Rectal smooth muscle tissue (tissue), 1 donor: ENCODE data around the gene TRMT6.

ENCODE experiments used
- H3K27ac ChIP-seq: one replicate; pipeline ENCODE4 v1.7.0; 2013; ENCODE audit warnings: low read depth, low read length, inconsistent platforms
- H3K27me3 ChIP-seq: one replicate; pipeline ENCODE4 v1.7.0; 2013; ENCODE audit warnings: low read length; ENCODE audit not compliant: control insufficient read depth, insufficient read depth
- H3K36me3 ChIP-seq: one replicate; pipeline ENCODE4 v1.7.0; 2013; ENCODE audit warnings: low read length; ENCODE audit not compliant: control insufficient read depth, insufficient read depth
- H3K4me1 ChIP-seq: one replicate; pipeline ENCODE4 v1.7.0; 2013; ENCODE audit warnings: low read length; ENCODE audit not compliant: control insufficient read depth, insufficient read depth
- H3K4me3 ChIP-seq: one replicate; pipeline ENCODE4 v1.7.0; 2013; ENCODE audit warnings: low read length
- H3K9ac ChIP-seq: one replicate; pipeline ENCODE4 v1.7.0; 2013; ENCODE audit warnings: low read length

The TRMT6 gene, protein sequence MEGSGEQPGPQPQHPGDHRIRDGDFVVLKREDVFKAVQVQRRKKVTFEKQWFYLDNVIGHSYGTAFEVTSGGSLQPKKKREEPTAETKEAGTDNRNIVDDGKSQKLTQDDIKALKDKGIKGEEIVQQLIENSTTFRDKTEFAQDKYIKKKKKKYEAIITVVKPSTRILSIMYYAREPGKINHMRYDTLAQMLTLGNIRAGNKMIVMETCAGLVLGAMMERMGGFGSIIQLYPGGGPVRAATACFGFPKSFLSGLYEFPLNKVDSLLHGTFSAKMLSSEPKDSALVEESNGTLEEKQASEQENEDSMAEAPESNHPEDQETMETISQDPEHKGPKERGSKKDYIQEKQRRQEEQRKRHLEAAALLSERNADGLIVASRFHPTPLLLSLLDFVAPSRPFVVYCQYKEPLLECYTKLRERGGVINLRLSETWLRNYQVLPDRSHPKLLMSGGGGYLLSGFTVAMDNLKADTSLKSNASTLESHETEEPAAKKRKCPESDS

DNA sequence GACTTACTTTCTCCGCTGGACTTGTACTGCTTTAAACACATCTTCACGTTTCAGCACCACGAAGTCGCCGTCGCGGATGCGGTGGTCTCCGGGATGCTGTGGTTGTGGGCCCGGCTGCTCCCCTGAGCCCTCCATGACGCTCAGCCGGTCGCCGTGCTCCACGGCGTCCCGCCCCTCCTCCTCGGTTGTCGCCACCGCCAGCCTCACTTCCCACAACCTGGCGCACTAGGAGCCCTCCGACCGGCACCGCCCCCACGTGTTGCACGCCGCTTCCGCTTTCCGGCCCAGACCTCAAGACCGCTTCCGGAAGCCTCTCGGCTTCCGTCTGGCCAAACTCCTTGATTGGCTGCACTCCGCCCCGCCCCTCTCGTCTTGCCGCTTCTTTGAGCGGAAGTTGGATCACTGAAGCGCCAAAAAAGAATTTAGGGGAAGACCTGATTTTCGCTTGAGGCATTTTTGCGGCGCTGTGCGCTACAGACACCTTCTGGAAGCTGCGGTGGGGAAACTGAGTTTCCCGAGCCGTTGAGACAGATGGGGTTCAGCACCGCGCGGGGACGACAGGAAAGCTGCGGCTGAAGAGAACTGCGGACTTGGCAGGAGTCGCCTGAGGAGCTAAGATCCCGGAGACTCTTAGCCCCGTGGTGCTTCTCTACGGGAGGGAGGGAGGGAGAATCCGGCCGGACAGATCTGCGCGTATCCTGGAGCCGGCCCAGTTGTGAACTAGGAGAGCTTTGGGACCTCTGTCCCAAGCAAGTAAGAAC lies at the start of gene TRMT6, which contains the start of gene MCM8:
TSS of gene TRMT6 (minus strand) at position 263 of the 761 bp plus-strand sequence. CDS start at position 135, 128 bp downstream.
TSS of gene MCM8 (plus strand) at position 382 of the 761 bp plus-strand sequence. CDS start 1,364 bp downstream, outside the sequence.
- peaks cover 7% of the 10 kb centered on the region for H3K4me1 ChIP-seq
- H3K36me3 ChIP-seq: peaks cover 5% of the 10 kb centered on the region
- peak within 1 kb of the TSS; percentile 78 for H3K4me3 ChIP-seq
- peak within 1 kb of the TSS; percentile 60 for H3K27ac ChIP-seq
- peak within 1 kb of the TSS; percentile 52 for H3K9ac ChIP-seq
- no peaks in the 10 kb centered on the region for H3K27me3 ChIP-seq

DNA sequence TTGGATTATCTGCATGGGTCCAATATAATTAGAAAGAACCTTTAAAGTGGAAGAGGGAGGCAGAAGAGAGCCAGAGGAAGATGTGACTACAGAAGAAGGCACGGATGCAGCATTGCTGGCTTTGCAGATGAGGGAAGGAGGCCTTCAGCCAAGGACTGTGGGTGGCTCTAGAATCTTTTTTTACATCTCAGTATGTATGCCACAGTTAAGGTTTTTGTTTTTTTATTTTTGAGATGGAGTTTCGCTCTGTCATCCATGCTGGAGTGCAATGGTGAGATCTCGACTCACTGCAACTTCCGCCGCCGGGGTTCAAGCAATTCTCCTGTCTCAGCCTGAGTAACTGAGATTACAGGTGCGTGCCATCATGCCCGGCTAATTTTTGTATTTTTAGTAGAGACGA lies 49.5 kb upstream of the TRMT6 start:
- Histone ChIP-seq H3K9ac (no peak overlapping the region), H3K27me3 (no peaks in the 10 kb centered on the region), H3K36me3 (no peaks in the 10 kb centered on the region), H3K27ac (no peak overlapping the region), H3K4me3 (no peak overlapping the region), H3K4me1 (no peaks in the 10 kb centered on the region)

DNA sequence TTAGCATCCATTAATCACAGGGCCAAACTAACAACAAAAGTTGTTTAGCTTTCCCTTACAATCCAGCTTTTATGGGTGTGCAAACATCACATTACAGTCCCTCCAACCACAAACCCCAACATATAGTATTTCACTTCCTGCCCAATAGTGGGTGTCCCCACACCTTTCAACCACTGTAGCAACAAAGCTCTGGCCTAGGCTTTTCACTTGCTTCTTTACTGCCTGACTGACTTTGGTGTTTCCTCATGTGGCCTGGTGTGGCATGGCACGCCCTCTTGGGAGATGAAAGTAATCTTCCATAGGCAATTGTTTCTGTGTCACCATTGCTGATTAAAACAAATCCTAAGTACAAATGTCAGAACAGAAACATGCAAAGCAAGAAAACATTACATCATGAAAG lies 46.4 kb upstream of the TRMT6 start:
- Histone ChIP-seq H3K27ac (no peak overlapping the region), H3K4me1 (no peaks in the 10 kb centered on the region), H3K9ac (no peak overlapping the region), H3K4me3 (no peak overlapping the region), H3K36me3 (no peaks in the 10 kb centered on the region), H3K27me3 (no peaks in the 10 kb centered on the region)

DNA sequence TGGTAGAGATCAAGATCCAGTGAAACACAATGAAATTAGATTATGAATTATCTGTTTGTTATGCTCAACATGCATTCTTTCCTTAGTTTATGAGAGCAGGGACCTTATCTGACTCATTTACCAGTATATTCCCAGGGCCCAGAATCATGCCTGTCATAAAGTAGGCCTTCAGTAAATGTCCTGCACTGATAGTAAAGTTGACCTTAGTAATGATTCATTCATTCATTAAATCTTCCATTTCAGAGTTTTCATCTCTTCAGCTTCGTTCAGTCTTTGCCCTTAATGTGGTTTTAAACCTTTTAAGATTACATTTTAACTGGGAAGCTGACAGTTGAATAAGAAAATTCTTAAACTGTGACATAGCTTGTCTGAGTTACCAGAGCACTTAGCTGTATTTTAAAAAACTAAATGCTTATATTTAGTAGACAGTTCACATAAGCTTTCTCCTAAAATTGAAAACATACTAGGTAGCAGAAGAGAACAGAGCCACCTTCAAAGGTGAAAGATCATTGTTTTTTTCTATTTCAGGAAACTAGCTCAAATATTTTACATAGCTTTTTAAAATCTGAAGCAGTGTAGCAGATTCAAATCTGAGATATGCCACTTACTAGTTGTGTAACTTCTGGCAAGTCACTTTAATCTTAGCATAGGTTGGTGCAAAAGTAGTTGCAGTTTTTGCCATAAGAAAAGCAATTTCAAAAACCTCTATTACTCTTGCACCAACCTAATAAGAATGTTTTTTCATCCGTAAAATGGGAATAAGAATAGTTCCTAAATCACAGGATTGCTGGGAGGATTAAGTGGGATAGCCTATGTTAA lies 41.5 kb upstream of the TRMT6 start:
- no peak overlapping the region for H3K27ac ChIP-seq
- no peak overlapping the region for H3K9ac ChIP-seq
- H3K4me3 ChIP-seq: no peak overlapping the region
- no peaks in the 10 kb centered on the region for H3K27me3 ChIP-seq
- no peaks in the 10 kb centered on the region for H3K36me3 ChIP-seq
- no peaks in the 10 kb centered on the region for H3K4me1 ChIP-seq

DNA sequence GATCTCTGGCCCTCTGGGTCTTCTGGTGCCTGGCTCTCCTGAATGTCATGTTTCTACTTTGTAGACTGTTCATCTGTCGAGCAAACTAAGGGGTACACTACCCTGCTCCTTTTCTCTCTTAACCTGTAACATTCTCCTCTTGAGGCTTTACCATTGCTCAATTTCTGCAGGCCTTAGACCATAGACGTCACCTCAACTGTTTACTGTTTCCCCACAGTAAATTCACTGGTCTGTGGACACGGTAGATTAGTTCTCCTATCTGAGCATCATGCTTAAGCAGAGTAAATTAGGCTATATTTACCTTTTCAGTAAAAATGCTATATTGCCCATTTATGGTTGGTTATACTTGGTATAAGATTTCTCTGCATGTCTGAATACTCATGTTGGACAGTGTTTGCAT lies 40.6 kb upstream of the TRMT6 start:
- Histone ChIP-seq H3K4me3 (no peak overlapping the region), H3K36me3 (no peaks in the 10 kb centered on the region), H3K9ac (no peak overlapping the region), H3K27me3 (no peaks in the 10 kb centered on the region), H3K27ac (no peak overlapping the region), H3K4me1 (no peaks in the 10 kb centered on the region)

DNA sequence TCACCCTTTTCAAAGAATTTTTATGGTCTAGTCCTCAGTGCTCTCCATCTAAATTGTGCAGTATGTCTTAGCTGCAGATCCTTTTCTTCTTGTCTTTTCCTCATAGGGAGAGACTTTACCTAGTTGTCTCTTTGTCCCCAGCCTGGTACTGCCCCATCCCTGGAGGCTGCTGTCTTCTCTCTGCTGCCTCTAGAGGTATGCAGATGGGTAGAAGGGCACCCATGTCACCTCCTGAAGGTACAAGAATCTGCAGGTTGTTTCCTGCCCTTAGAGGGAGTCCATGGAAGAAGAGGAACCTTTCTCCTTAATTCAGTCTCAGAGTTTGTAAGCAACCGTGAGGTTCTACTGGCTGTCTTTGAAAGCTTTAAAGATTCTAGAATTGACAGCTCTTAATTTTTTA lies 39.2 kb upstream of the TRMT6 start:
- no peaks in the 10 kb centered on the region for H3K4me1 ChIP-seq
- H3K4me3 ChIP-seq: no peak overlapping the region
- H3K36me3 ChIP-seq: no peaks in the 10 kb centered on the region
- no peaks in the 10 kb centered on the region for H3K27me3 ChIP-seq
- H3K9ac ChIP-seq: no peak overlapping the region
- no peak overlapping the region for H3K27ac ChIP-seq

DNA sequence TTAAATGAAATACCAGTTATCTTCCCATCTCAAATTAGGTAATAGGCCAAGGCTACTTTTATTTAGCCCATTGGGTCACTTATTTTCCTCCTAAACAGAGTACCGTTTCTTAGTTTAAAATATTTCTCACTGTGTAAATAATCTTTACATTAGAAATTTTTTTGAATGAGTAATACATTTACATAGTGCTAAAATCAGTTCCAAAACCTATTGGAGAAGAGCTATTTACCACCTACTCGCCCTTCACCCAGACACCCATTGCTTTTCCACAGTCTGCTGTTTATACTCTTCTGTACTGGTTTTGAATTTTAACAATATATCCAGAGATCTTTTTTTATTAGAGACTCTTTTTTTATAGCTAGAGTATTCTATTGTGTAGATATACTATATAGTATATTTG lies 37.0 kb upstream of the TRMT6 start:
- Histone ChIP-seq H3K4me1 (no peaks in the 10 kb centered on the region), H3K4me3 (no peak overlapping the region), H3K27ac (no peak overlapping the region), H3K9ac (no peak overlapping the region), H3K36me3 (no peaks in the 10 kb centered on the region), H3K27me3 (no peaks in the 10 kb centered on the region)

DNA sequence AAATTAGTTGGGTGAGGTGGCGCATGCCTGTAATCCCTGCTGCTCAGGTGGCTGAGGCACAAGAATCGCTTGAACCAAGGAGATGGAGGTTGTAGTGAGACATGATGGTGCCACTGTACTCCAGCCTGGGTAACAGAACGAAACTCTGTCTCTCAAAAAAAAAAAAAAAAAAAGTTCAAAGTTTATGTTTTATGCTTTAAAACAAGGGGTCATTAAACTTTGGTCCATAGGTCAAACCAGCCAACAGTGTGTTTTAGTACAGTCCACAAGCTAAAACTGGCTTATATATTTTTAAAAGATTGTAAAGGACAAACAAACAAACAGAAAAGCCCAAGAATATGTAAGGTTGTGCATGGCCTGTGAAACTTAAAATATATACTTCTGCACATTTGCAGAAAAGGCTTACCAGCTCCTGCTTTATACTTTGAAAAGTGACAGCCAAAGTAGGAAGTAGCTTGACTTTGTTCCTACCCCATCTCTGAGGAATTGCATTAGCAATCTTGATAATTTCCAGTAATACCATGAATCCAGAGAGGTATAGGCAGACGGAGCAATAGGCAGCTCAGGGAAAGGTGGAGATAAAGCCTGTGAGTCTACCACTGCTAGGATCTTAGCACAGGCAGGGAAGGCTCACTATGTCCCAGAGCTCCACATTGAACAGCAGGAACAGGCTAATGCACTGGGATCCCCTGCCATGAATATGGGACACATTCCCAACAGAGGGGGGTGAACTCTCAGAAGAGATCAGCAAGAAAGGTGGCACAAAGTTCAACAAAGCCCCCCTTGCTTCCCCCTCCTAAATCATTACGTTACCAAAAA lies 30.6 kb upstream of the TRMT6 start:
- no peaks in the 10 kb centered on the region for H3K27me3 ChIP-seq
- no peak overlapping the region for H3K27ac ChIP-seq
- H3K36me3 ChIP-seq: peaks cover 3% of the 10 kb centered on the region
- H3K4me1 ChIP-seq: no peaks in the 10 kb centered on the region
- no peak overlapping the region for H3K9ac ChIP-seq
- no peak overlapping the region for H3K4me3 ChIP-seq

DNA sequence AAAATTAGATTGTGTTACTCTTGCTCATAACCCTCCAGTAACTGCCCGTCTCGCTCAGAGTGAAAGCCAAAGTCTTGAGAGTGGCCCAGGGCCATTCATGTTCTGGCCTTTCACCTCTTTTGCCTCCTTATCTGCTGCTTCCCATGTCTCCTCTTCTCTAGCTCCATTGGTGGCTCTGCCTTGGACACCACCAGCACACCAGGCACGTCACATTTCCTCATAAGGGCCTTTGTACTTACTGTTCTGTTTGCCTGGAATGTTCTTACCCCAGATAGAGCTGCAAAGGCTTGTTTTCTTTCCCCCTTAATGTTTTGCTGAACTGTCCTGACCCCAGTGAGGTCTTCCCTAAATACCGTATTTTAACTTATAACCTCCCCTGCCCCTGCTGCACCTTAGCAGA lies 29.5 kb upstream of the TRMT6 start:
- Histone ChIP-seq H3K9ac (no peak overlapping the region), H3K27ac (no peak overlapping the region), H3K27me3 (no peaks in the 10 kb centered on the region), H3K4me3 (no peak overlapping the region), H3K36me3 (peaks cover 3% of the 10 kb centered on the region), H3K4me1 (no peaks in the 10 kb centered on the region)

DNA sequence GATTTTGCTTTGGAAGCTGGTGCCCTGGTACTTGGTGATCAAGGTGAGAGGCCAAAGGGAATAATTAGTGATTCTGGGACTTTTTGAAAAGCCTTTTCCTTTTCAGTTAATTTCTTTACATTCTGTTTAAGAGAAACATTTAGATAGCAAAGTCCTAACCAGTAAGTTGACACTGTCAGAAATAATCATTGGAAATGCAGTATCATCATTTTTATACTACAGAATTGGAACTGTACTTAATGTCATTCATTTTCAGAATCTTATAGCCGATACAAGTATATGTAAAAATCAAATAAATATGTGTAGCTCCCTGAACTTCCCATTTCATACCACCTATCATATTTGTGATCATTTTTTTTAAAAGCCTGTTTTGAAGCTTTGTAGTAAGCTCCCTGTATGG lies 27.6 kb upstream of the TRMT6 start:
- Histone ChIP-seq H3K27ac (no peak overlapping the region), H3K4me3 (no peak overlapping the region), H3K9ac (no peak overlapping the region), H3K4me1 (no peaks in the 10 kb centered on the region), H3K27me3 (no peaks in the 10 kb centered on the region), H3K36me3 (peaks cover 3% of the 10 kb centered on the region)

DNA sequence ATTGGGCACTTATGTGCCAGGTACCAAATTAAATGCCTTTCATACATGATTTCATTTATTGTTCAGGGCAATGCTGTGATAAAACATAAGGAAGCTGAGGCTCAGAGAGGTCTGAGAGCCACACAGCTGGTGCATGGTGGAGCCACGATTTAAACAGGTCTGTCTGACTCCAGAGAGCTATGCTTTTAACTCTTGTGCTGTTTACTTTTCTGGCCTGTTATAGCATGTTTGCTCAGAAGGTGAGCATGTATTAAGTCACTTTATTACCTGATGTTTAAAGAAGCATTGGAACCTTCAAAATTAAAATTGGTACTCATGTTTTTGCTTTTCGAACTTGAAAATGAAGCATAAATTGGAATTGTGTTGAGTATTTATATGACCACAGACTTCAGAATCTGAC lies 26.9 kb upstream of the TRMT6 start:
- peaks cover 3% of the 10 kb centered on the region for H3K36me3 ChIP-seq
- H3K4me1 ChIP-seq: no peaks in the 10 kb centered on the region
- H3K4me3 ChIP-seq: no peak overlapping the region

More for the DNA sequence above, 26.9 kb upstream of the TRMT6 start:
- H3K9ac ChIP-seq: no peak overlapping the region
- no peaks in the 10 kb centered on the region for H3K27me3 ChIP-seq
- H3K27ac ChIP-seq: no peak overlapping the region
